GM11168 (cell line): Measurements from ENCODE around the gene TNFRSF21.
"Not testable (repeated sequence)": the region's sequence is repeated elsewhere in the genome, so short reads cannot be mapped to it uniquely, and the experiment has no call there.

Experiments used
- in situ Hi-C: fragments of 300-500 bp; cut with MboI; formaldehyde crosslinking; loops from one replicate; pipeline ENCODE4 v1.12.0; 2022; ENCODE audit warnings: low sequenced_read_pairs; ENCODE audit not compliant: unreplicated experiment

The TNFRSF21 gene, protein sequence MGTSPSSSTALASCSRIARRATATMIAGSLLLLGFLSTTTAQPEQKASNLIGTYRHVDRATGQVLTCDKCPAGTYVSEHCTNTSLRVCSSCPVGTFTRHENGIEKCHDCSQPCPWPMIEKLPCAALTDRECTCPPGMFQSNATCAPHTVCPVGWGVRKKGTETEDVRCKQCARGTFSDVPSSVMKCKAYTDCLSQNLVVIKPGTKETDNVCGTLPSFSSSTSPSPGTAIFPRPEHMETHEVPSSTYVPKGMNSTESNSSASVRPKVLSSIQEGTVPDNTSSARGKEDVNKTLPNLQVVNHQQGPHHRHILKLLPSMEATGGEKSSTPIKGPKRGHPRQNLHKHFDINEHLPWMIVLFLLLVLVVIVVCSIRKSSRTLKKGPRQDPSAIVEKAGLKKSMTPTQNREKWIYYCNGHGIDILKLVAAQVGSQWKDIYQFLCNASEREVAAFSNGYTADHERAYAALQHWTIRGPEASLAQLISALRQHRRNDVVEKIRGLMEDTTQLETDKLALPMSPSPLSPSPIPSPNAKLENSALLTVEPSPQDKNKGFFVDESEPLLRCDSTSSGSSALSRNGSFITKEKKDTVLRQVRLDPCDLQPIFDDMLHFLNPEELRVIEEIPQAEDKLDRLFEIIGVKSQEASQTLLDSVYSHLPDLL

GRCh38 chr6:47309291-47310130 lies at the start of gene TNFRSF21:
Gene TNFRSF21, minus strand, starts transcription at chr6:47309905. Its CDS starts 394 bp downstream, at chr6:47309511.
- in situ Hi-C loops: loop anchor here (5.0 kb wide), 1 partner anchor 212 kb away; no protein-coding TSS in a partner anchor

- in situ Hi-C loops: no loop called here
These were observed 48.9 kb upstream of the TNFRSF21 start for GRCh38 chr6:47358440-47359225.

DNA sequence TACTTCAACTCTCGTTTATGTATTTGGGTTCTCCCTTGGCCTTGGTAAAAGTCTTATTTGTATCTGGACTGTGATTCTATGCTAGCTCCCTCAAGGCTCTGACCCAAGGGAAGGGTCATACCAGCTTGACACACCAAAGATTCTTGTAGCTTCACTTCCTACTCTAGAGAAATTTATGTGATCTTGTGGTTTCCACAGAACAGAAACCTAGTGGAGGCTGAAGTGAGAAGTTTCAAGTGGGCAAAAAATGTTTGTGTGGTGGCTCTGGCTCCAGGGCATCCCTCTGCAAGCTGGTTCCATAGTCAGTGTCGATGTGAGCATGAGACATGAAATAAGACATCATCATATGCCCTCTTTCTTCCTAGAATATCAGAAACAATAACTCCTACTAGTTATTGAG lies 48.1 kb upstream of the TNFRSF21 start:
- in situ Hi-C loops: no loop called here

DNA sequence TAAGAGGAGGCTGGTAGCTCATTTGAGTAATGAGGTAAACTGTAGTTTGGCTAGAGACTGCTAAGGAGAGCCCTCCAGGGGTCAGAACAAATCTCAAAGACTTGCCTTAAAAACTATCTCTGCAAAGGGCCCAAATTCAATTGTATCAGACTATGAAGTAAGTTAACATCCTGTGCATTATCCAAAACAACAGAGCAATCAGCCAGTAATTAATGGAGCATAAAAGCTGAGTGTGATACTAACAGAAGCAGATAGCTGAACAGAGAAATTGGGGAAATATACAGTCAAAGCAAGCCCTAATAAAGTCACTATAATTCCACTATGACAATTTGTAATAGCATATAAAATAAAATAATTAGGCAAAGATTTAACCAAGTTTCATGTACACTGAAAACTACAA lies 45.8 kb upstream of the TNFRSF21 start:
- in situ Hi-C loops: no loop called here

- in situ Hi-C loops: no loop called here
These were observed 44.2 kb upstream of the TNFRSF21 start for GRCh38 chr6:47353871-47354270.

- in situ Hi-C loops: no loop called here
These were observed 43.3 kb upstream of the TNFRSF21 start for GRCh38 chr6:47352966-47353365.

DNA sequence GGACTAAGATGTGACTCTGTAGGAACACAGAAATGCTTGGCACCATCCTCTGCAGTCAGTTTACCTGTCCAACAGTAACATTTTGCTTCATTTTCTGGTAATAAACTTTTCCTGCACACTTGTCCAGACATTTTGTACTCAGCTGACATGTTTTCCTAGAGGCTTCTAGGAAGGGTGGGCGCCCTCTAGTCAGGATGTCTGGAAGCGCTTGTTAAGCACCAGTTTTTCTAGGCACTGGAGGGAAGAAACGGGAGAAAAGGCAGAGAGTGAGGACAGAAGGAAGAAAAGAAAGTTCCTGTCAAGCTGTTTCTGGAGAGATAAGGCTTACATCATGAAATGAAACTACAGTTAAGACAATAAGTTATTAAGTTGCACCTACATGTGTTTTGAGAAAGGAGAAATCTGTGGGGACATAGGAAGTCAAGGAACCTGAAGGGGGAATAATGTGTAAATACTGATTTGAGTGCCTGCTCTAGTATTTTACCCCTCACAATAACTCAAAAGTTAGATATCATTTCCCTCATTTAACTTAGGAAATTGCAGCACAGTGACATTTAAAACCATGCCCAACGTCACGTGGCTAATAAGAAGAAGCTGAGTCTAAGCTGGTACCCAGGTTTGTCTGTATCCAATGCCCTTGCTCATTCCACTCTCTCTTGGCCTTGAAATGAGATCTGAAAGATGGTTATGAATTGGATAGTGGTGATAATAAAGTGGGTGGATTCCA lies 42.7 kb upstream of the TNFRSF21 start:
- in situ Hi-C loops: no loop called here

GRCh38 chr6:47351621-47352020 lies 41.9 kb upstream of the TNFRSF21 start:
- in situ Hi-C loops: no loop called here

GRCh38 chr6:47349931-47350330 lies 40.2 kb upstream of the TNFRSF21 start:
- in situ Hi-C loops: no loop called here

DNA sequence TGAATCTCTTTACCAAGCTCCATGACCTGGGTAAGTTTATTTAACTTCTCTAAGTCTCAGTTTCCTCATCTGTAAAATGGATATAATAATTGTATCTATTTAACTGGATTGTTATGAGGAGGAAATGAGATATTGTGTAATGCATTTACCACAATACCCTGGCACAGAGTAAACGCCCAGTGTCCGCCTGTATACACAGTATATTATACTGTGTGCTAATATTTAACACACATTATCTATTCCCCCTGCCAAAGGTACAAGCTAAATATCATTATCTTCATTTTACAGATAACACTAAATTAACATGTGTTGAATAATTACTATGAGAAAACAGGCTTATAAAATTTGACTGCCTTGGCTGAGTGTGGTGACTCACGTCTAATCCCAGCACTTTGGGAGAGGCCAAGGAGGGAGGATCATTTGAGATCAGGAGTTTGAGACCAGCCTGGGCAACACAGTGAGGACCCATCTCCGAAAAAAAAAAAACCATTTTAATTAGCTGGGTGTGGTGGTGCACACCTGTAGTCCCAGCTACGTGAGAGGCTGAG lies 38.7 kb upstream of the TNFRSF21 start:
- in situ Hi-C loops: no loop called here

- in situ Hi-C loops: no loop called here
These were observed 36.1 kb upstream of the TNFRSF21 start for GRCh38 chr6:47345761-47346160.

DNA sequence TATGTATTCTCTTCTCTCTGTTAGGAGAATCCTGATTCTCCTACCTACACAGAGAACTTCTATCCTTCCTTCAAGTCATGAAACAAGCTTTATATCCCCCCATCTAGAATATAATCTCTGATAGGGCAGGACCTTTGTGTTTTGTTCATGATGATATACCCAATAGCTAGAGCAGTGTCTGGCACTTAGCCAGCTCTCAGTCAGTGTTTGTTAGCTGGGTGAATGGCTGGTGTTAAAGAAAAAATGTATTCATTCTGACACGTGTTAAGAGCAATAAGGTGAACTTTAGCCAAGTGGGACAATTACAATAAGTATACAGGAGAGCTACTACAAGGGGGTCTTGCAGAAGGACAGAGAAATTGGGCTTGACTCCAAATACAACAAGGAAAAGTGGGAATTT lies 34.3 kb upstream of the TNFRSF21 start:
- in situ Hi-C loops: no loop called here

GRCh38 chr6:47343600-47343999 lies 33.9 kb upstream of the TNFRSF21 start:
- in situ Hi-C loops: no loop called here

- in situ Hi-C loops: no loop called here
These were observed 33.1 kb upstream of the TNFRSF21 start for GRCh38 chr6:47342824-47343223.

DNA sequence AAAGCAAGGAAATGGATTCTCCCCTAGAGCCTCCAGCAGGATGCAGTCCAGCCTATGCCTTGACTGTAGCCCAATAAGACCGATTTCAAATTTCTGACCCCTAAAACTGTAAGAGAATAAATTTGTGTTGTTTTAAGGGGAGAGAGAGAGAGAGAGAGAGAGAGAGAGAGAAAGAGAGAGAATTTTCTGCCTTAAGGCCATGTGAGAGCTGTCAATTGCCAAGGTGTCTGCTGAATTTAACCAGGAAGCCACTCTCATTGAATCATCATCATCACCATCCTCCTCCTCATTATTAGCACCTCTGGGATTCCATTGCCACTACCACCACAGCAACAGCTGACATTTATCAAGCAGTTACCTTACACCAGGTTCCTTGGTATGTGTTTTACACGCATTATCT lies 27.8 kb upstream of the TNFRSF21 start:
- in situ Hi-C loops: no loop called here

GRCh38 chr6:47336334-47336733 lies 26.6 kb upstream of the TNFRSF21 start:
- in situ Hi-C loops: no loop called here

DNA sequence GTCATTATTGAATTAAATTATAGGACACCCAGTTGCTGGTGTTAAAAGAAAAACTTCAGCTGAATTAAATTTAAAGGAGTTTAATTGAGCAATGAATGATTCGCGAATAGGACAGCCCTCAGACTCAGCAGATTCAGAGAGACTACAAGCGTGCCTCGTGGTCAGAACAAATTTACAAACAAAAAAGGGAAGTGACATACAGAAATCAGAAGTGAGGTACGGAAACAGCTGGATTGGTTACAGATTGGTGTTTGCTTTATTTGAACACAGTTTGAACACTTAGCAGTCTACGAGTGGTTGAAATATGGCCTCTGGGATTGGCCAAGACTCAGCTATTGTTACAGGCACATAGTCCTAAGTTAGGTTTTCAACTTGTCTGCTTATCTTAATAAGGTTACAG lies 25.8 kb upstream of the TNFRSF21 start:
- in situ Hi-C loops: no loop called here

DNA sequence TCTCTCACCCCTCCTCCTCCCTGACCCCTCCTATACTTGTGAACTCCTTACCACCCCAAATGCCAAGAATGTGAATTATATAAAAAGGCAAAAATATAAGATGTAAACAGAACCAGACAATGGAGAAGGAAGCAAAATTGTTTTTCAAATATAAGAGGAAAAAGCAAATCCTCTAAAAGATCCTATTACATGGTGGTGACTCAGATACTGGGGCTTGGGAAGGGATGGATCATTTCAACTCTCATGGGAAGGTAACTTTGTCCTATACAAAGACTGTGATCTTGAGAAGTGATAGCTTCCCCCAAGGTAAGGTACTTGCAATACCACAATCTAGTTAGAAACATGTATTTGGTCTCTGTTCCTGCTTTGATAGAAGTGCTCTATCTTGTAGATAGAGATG lies 24.6 kb upstream of the TNFRSF21 start:
- in situ Hi-C loops: no loop called here

DNA sequence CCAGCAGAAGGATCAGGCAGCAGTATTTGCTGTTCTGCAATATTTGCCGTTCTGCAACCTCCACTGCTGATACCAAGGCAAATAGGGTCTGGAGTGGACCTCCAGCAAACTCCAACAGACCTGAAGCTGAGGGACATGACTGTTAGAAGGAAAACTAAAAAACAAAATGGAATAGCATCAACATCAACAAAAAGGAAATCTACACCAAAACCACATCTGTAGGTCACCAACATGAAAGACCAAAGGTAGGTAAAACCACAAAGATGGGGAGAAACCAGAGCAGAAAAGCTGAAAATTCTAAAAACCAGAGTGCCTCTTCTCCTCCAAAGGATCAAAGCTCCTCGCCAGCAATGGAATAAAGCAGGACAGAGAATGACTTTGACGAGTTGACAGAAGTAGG lies 18.9 kb upstream of the TNFRSF21 start:
- in situ Hi-C loops: not testable (repeated sequence)
